H54 (cell line): ENCODE measurements around the gene TFCP2L1.
"Not testable (repeated sequence)": the region's sequence is repeated elsewhere in the genome, so short reads cannot be mapped to it uniquely, and the experiment has no call there.

Experiments used
- DNase-seq: peaks from one replicate; pipeline ENCODE4 v3.0.0; 2011; ENCODE audit warnings: low spot score, mixed read lengths; ENCODE audit not compliant: insufficient read length
- FAIRE-seq: peaks from 3 replicates; lab custom pipeline; 2011; peaks lifted over from hg19 to GRCh38; lab: Jason Lieb, UNC
- POLR2A ChIP-seq: IDR thresholded peaks from 2 replicates; pipeline ENCODE4 v1.6.1; 2011; ENCODE audit warnings: low read depth, mild to moderate bottlenecking, low read length

Gene TFCP2L1

GRCh38 chr2:121288454-121289231, 3.6 kb upstream of the TFCP2L1 start:
- DNase-seq (no peak), FAIRE-seq (no peak)
- TF ChIP-seq POLR2A = no peak

- FAIRE-seq (no peak), DNase-seq (no peak)
- TF ChIP-seq POLR2A = no peak
Observed at GRCh38 chr2:121287956-121288355, 3.0 kb upstream of the TFCP2L1 start.

- no peak for FAIRE-seq
- TF ChIP-seq POLR2A = no peak
Observed at GRCh38 chr2:121287146-121287798, 2.3 kb upstream of the TFCP2L1 start.

GRCh38 chr2:121286506-121286905, 1.5 kb upstream of the TFCP2L1 start:
- no peak for FAIRE-seq
- no peak for DNase-seq

More at GRCh38 chr2:121287146-121287798, 2.3 kb upstream of the TFCP2L1 start:
- no peak for DNase-seq

GRCh38 chr2:121285926-121286325, 924 bp upstream of the TFCP2L1 start:
- DNase-seq (no peak), FAIRE-seq (no peak)
- TF ChIP-seq POLR2A = no peak

More at GRCh38 chr2:121286506-121286905, 1.5 kb upstream of the TFCP2L1 start:
- no peak for TF ChIP-seq POLR2A

- no peak for DNase-seq
- FAIRE-seq = no peak
- no peak for TF ChIP-seq POLR2A
Observed at GRCh38 chr2:121283670-121284462, 1.1 kb downstream of the TFCP2L1 start.

- TF ChIP-seq POLR2A = no peak
- FAIRE-seq = no peak
- no peak for DNase-seq
Observed at GRCh38 chr2:121282800-121283385, 2.1 kb downstream of the TFCP2L1 start.

- no peak for TF ChIP-seq POLR2A
- no peak for FAIRE-seq
- DNase-seq = no peak
Observed at GRCh38 chr2:121281694-121282093, 3.3 kb downstream of the TFCP2L1 start.

GRCh38 chr2:121281107-121281506, 3.9 kb downstream of the TFCP2L1 start:
- DNase-seq (no peak), FAIRE-seq (no peak)
- TF ChIP-seq POLR2A = no peak

GRCh38 chr2:121279476-121280220, 5.4 kb downstream of the TFCP2L1 start:
- DNase-seq = no peak
- TF ChIP-seq POLR2A = no peak
- FAIRE-seq = no peak

- TF ChIP-seq POLR2A = no peak
- DNase-seq (no peak), FAIRE-seq (no peak)
Observed at GRCh38 chr2:121276341-121276740, 8.7 kb downstream of the TFCP2L1 start.

GRCh38 chr2:121273116-121273515, 11.9 kb downstream of the TFCP2L1 start:
- DNase-seq = no peak
- no peak for FAIRE-seq
- TF ChIP-seq POLR2A = no peak

GRCh38 chr2:121272596-121272995, 12.4 kb downstream of the TFCP2L1 start:
- no peak for DNase-seq
- FAIRE-seq = no peak
- no peak for TF ChIP-seq POLR2A

GRCh38 chr2:121269436-121269835, 15.6 kb downstream of the TFCP2L1 start:
- DNase-seq, FAIRE-seq: not testable (repeated sequence)
